ENCODE results near the gene FCSK.

Gene FCSK

DNA sequence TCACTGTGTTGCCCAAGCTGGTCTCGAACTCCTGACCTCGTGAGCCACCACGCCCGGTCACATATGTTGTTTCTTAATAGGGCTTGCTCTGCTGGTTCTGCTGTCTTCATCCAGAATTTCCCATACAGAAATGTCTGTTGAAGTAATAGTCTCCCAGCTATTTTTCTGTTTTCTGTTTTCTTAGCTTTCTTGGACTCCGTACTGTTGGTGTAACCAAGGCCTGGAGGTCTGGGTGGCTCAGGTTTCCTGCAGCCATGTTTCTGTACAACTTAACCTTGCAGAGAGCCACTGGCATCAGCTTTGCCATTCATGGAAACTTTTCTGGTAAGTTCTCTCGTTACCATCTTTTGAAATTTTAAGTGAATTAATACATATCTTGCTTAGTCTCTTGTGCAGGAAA lies 72.0 kb downstream of the FCSK start:
- TF ChIP-seq, protein P1, sequence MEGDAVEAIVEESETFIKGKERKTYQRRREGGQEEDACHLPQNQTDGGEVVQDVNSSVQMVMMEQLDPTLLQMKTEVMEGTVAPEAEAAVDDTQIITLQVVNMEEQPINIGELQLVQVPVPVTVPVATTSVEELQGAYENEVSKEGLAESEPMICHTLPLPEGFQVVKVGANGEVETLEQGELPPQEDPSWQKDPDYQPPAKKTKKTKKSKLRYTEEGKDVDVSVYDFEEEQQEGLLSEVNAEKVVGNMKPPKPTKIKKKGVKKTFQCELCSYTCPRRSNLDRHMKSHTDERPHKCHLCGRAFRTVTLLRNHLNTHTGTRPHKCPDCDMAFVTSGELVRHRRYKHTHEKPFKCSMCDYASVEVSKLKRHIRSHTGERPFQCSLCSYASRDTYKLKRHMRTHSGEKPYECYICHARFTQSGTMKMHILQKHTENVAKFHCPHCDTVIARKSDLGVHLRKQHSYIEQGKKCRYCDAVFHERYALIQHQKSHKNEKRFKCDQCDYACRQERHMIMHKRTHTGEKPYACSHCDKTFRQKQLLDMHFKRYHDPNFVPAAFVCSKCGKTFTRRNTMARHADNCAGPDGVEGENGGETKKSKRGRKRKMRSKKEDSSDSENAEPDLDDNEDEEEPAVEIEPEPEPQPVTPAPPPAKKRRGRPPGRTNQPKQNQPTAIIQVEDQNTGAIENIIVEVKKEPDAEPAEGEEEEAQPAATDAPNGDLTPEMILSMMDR (IDR thresholded peaks at IDR 0.05; ENCODE audit: extremely low read depth, missing control alignments), result no peak
- DNase-seq (ENCODE audit: low spot score), result no peak

DNA sequence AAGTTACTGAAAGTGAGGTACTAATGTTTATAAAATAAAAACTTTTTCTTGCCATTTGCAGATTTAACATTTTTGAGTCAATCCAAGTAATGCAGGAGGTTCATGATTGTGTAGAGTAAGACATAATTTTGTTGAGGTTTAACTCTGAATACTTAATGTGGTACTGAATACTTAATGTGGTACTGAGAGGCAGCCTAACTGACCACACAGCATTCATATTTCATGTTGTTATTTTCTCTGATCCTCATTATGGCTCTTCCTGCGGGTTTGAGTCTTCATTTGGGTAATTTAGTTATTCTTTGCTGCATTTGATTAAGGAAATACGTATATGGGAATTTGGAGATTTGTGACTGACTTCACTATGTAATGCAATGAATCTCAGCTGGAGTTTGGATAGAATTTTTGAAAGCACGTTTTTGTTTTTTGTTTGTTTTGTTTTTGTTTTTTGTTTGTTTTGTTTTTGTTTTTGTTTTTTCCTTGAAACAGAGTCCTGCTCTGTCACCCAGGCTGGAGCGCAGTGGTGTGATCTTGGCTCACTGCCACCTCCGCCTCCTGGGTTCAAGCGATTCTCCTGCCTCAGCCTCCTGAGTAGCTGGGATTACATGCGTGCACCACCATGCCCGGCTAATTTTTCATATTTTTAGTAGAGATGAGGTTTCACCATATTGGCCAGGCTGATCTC lies 73.1 kb downstream of the FCSK start:
- TF ChIP-seq, protein P1 (IDR thresholded peaks at IDR 0.05; ENCODE audit: extremely low read depth, missing control alignments), result no peak
- no peak for DNase-seq (ENCODE audit: low spot score)

DNA sequence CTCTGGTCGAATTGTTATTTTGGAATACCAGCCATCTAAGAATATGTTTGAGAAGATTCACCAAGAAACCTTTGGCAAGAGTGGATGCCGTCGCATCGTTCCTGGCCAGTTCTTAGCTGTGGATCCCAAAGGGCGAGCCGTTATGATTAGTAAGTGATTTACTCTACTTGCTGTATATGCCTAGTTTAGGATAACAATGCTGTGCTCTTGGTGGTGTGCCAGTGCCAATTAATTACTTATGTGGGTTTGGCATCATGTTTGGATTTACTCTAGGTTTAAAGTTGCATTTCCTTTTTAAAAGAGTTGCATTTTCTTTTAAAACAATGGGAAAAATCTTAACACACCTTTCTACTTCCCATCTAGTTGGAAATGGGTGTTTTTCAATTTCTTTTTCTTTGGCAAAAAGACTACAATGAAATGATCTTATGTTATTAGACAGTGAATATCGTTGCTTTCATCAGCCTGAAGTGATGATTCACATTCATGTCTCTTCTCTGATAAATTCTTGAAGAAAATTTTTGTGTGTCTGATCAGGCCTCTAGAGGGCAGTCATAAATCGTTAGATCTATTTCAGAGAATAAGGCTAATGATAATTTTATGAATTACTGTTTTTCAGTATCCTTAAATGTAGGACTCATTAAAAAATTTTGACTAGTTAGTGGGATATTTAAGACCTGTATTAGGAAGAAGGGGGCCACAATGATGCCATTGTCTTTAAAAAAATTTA lies 74.8 kb downstream of the FCSK start:
- TF ChIP-seq, protein P1 (IDR thresholded peaks at IDR 0.05; ENCODE audit: extremely low read depth, missing control alignments), result no peak
- no peak for DNase-seq (ENCODE audit: low spot score)
